ENCODE data around the gene CA4.

CA4 gene

DNA sequence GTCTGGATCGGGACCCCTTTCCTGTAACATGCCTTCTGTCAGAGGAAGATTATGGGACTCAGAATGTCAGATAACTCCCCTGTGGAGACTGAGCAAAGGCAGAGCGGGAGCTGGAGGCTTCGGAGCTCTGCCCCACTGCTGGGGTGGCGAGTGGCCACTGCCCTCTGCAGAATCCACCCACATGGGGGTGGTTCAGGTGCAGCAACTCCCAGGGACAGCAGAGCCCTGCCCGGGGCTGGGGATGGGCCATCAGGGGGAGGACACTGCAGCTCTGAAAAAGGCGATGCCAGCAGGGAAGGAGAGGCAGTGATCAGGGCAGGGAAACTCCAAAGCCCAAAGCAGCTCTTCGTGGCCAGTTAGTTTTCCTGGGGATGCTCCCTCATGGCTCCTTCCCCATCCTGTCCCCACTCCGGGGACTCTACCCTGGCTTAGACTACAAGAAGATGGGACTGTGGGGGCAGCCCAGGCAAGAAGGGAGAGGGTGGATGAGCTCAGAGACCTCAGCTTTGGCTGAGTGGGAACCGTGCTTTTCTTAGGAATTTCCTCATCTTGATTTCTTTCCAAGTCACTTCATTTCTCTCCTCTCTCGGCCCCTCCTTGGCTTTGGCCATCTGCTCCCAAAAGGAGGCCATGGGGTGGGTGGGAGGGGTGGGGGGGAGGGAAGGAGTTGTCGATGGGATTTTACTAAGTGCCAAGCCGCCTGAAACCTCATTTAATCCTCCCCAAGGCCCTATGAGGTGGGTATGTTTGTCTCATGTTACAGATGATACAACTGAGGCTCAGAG lies 4.0 kb downstream of the CA4 start:
- DNase-seq (ENCODE audit: low spot score): no peak
- in situ Hi-C loops (cut with MboI; ENCODE audit: low sequenced_read_pairs, unreplicated experiment): no loop called here
- TF ChIP-seq, protein P1, sequence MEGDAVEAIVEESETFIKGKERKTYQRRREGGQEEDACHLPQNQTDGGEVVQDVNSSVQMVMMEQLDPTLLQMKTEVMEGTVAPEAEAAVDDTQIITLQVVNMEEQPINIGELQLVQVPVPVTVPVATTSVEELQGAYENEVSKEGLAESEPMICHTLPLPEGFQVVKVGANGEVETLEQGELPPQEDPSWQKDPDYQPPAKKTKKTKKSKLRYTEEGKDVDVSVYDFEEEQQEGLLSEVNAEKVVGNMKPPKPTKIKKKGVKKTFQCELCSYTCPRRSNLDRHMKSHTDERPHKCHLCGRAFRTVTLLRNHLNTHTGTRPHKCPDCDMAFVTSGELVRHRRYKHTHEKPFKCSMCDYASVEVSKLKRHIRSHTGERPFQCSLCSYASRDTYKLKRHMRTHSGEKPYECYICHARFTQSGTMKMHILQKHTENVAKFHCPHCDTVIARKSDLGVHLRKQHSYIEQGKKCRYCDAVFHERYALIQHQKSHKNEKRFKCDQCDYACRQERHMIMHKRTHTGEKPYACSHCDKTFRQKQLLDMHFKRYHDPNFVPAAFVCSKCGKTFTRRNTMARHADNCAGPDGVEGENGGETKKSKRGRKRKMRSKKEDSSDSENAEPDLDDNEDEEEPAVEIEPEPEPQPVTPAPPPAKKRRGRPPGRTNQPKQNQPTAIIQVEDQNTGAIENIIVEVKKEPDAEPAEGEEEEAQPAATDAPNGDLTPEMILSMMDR (IDR thresholded peaks at IDR 0.05; ENCODE audit: borderline replicate concordance, control extremely low read depth, extremely low read depth, insufficient read depth, missing control alignments): no peak

DNA sequence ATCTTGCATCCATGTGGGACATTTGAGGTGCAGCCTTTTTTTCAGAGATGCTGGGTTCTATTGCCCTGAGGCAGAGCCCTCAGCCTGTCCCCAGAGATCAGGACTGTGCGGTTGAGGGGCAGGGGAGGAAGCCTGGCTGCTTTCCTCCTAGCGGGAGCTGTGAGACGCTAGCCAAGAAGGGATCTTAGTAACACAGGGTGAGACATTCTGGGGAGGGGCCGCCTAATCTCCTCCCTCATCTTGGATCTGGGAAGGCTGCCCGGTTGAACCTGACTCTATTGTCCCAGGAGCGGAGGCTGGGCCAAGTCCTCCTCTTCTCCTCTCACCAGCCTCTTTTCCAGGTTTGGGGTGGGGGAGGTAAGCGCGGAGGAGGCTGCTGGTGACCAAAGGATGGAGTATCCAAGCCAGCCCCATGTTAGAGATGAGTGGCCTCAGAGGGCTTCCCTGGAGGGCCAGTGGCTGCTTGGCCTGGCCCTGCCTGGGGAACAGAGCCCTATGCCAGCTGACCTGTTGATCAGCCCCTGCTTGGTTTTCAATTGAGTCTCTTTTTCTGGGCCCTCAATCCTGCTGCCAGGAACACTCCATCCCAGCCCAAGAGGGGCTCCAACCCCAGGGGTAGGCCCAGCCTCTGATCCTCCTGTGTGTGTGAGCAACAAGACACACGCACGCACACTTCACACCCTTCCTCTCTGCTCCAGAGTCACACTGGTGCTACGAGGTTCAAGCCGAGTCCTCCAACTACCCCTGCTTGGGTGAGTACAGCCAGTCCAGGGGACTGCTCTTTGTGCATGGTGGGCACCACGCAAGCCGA lies 5.0 kb downstream of the CA4 start:
- in situ Hi-C loops (cut with MboI; ENCODE audit: low sequenced_read_pairs, unreplicated experiment): no loop called here

DNA sequence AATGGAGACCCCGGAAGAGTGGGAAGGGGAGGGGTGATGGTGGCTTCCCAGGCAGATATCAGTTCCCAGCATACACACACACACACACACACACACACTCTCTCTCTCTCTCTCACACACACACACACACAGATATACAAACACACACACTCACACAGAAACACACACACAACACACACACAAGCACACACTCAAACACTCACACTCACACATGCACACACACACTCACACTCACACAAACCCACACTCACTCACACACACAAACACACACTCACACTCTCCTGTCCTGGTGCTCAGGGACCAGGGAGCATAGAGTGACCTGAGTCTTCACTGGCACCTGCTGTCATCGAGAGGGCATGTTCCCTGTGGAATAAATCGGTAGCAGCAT lies 5.6 kb downstream of the CA4 start:
- TF ChIP-seq, protein P1 (IDR thresholded peaks at IDR 0.05; ENCODE audit: borderline replicate concordance, control extremely low read depth, extremely low read depth, insufficient read depth, missing control alignments): no peak
- DNase-seq (ENCODE audit: low spot score): no peak
- in situ Hi-C loops (cut with MboI; ENCODE audit: low sequenced_read_pairs, unreplicated experiment): no loop called here

More for the DNA sequence above, 5.0 kb downstream of the CA4 start:
- DNase-seq (ENCODE audit: low spot score): no peak
- TF ChIP-seq, protein P1 (IDR thresholded peaks at IDR 0.05; ENCODE audit: borderline replicate concordance, control extremely low read depth, extremely low read depth, insufficient read depth, missing control alignments): no peak

DNA sequence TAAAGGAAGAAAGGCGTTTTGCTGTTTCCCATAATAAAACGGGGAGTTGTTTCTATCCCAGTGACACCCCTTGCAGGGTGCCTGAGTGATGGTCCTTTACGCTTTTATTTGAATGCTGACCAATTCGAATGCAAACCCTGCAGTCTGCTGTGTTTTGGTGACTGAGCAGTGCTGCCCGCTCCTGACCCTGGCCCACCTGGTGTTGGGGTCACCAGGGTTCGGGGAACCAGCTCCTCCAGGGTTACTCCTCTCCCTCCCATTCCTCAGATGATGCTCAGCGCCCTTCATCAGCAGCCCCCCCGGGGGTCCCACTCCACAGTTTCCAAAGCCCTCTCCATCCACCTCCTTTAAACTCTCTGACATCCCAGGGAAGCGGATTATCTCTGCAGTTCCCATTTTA lies 6.0 kb downstream of the CA4 start:
- no peak for DNase-seq (ENCODE audit: low spot score)
- in situ Hi-C loops (cut with MboI; ENCODE audit: low sequenced_read_pairs, unreplicated experiment): no loop called here
- TF ChIP-seq, protein P1 (IDR thresholded peaks at IDR 0.05; ENCODE audit: borderline replicate concordance, control extremely low read depth, extremely low read depth, insufficient read depth, missing control alignments): no peak

DNA sequence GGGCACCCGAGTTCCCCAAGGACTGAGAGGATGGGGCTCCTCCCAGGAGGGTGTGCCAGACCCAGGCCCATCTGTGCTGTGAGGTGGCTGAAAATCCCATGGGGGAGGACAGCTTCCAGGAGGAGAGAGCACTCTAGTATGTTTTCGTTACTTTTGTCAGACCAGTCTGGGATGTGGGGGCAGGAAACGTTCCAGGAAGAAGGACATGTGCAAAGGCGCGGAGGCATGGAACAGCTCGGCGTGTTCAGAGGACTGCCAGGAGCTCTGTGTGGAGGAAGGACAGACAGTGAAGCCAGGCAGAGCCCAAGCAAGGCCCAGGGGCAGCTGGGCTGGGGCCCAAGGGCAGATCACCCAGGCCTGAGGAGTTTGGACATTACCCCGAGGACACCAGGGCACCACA lies 7.0 kb downstream of the CA4 start:
- in situ Hi-C loops (cut with MboI; ENCODE audit: low sequenced_read_pairs, unreplicated experiment): no loop called here
- no peak for DNase-seq (ENCODE audit: low spot score)
- TF ChIP-seq, protein P1 (IDR thresholded peaks at IDR 0.05; ENCODE audit: borderline replicate concordance, control extremely low read depth, extremely low read depth, insufficient read depth, missing control alignments): no peak

DNA sequence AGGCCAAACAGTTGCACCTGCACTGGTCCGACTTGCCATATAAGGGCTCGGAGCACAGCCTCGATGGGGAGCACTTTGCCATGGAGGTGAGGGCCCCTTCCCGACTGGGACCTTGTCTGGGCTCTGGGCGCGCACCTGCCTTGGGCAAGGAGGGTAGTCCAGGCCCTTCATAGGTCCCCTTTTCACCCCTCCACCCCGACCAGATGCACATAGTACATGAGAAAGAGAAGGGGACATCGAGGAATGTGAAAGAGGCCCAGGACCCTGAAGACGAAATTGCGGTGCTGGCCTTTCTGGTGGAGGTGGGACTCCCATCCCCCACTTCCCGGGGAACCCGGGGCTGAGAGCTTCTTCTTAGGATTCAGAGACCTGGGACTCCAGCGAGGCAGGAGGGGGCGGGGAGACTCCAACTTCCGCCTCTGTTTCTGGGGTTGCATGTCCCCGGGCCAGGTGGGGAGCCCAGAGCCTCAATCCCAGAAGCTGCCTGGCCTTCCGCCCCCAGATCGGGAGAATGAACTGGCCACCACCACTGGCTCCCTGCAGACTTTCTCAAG lies 7.8 kb downstream of the CA4 start:
- no peak for DNase-seq (ENCODE audit: low spot score)
- in situ Hi-C loops (cut with MboI; ENCODE audit: low sequenced_read_pairs, unreplicated experiment): no loop called here
- TF ChIP-seq, protein P1 (IDR thresholded peaks at IDR 0.05; ENCODE audit: borderline replicate concordance, control extremely low read depth, extremely low read depth, insufficient read depth, missing control alignments): no peak

Data from GM13976 (cell line).